Astrocyte (in vitro differentiated cells and primary cell): ENCODE measurements around the gene SNX2.

ENCODE experiments used
- EZH2 ChIP-seq: IDR thresholded peaks from 2 replicates; pipeline ENCODE4 v1.6.1; 2012; ENCODE audit warnings: mild to moderate bottlenecking, low read length, inconsistent platforms; ENCODE audit not compliant: insufficient read depth
- TF ChIP-seq, protein P1 (sequence below): IDR thresholded peaks from 2 replicates; pipeline ENCODE4 v1.5.1; 2011; ENCODE audit warnings: low read depth, mild to moderate bottlenecking, inconsistent platforms, low read length, moderate library complexity; ENCODE audit not compliant: insufficient read depth

DNA sequence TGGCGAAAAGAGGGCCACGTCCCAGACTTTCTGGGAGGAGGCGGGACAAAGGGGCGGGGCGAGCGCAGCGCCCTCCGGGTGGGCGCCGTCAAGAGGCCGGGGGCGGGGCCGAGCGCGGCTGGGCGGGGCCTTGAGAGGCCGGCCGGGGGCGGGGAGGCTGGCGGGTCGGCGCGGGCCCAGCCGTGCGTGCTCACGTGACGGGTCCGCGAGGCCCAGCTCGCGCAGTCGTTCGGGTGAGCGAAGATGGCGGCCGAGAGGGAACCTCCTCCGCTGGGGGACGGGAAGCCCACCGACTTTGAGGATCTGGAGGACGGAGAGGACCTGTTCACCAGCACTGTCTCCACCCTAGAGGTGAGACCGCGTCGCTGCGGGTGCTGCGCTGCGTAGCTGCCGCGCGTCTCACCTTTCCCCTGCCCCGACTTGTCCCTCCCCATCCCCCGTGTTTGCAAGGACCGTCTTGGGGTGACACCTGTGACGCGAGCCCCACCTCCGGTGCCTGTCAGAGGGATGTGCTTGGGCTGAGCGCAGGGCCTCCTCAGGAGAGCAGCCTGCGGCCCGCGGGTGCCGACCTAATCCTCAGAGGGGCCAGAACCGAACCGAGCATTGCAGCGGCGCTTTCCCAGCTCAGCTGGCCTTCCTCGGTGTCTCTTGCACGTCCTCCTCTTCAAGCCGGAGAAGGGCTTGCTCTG is at the start of gene SNX2:
- TF ChIP-seq, protein P1, sequence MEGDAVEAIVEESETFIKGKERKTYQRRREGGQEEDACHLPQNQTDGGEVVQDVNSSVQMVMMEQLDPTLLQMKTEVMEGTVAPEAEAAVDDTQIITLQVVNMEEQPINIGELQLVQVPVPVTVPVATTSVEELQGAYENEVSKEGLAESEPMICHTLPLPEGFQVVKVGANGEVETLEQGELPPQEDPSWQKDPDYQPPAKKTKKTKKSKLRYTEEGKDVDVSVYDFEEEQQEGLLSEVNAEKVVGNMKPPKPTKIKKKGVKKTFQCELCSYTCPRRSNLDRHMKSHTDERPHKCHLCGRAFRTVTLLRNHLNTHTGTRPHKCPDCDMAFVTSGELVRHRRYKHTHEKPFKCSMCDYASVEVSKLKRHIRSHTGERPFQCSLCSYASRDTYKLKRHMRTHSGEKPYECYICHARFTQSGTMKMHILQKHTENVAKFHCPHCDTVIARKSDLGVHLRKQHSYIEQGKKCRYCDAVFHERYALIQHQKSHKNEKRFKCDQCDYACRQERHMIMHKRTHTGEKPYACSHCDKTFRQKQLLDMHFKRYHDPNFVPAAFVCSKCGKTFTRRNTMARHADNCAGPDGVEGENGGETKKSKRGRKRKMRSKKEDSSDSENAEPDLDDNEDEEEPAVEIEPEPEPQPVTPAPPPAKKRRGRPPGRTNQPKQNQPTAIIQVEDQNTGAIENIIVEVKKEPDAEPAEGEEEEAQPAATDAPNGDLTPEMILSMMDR, result no peak
- TF ChIP-seq EZH2, result no peak
